ENCODE data around the gene ADK. TPM values are rescaled to one million over a fixed set of nuclear protein-coding genes. Genes with fewer than 3 reads are reported as not detected.

ADK gene
- total RNA-seq, 1 experiment from 2014 or later: 26.8 TPM

DNA sequence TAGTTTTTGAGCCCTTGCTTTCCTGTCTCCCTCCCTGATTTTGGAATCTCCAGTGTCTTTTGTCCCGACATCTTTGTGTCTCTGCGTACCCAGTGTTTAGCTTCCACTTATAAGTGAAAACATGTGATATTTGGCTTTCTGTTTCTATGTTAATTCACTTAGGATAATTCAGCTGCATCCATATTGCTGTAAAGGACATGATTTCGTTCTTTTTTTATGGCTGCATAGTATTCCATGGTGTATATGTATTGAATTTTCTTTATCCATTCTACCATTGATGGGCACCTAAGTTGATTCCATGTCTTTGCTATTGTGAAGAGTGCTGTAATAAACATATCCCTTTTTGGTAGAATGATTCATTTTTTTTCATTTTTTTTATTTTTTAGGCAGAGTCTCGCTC lies 48.3 kb downstream of the ADK start:
- Histone ChIP-seq H2BK120ac (ENCODE audit: low read depth, low read length, poor library complexity, severe bottlenecking) (no peak overlapping the region), H2BK15ac (ENCODE audit: low read depth, low read length) (no peak overlapping the region), H2AK5ac (ENCODE audit: insufficient read length, low read length) (no peak overlapping the region), H4K20me1 (ENCODE audit: control insufficient read depth, insufficient read depth, insufficient read length) (no peaks in the 10 kb centered on the region), H2BK12ac (ENCODE audit: insufficient read length, low read depth, low read length) (no peak overlapping the region), H2BK20ac (ENCODE audit: low read depth, low read length, poor library complexity, severe bottlenecking) (no peak overlapping the region), H3K4ac (ENCODE audit: low read depth, low read length) (no peak overlapping the region), H3K79me2 (ENCODE audit: insufficient read depth, low read length) (no peaks in the 10 kb centered on the region), H3K4me2 (ENCODE audit: insufficient read depth, insufficient read length, low read length) (no peak overlapping the region), H3K9me3 (ENCODE audit: control insufficient read depth, low read depth, low read length) (no peaks in the 10 kb centered on the region), H3K9ac (ENCODE audit: extremely low read depth, insufficient read length, low read length) (no peak overlapping the region), H3T11ph (ENCODE audit: low read length) (no peak overlapping the region), H3K79me1 (ENCODE audit: insufficient read depth, low read depth, low read length, poor library complexity, severe bottlenecking) (no peaks in the 10 kb centered on the region), H4K8ac (replicated peaks; ENCODE audit: insufficient read length, low read depth, low read length) (no peak overlapping the region), H3K4me1 (ENCODE audit: insufficient read depth, low read length) (no peaks in the 10 kb centered on the region), H3K56ac (ENCODE audit: insufficient read length, low read depth, low read length) (no peak overlapping the region), H3K27ac (ENCODE audit: insufficient read length, low read depth, low read length) (no peak overlapping the region), H3K18ac (ENCODE audit: insufficient read length, low read depth, low read length) (no peak overlapping the region), H2BK5ac (ENCODE audit: insufficient read length, low read length) (no peak overlapping the region), H3K27me3 (ENCODE audit: insufficient read depth, low read length) (no peaks in the 10 kb centered on the region), H4K5ac (ENCODE audit: insufficient read length, low read depth, low read length) (no peak overlapping the region), H2AFZ (ENCODE audit: low read length) (no peak overlapping the region), H3K23ac (ENCODE audit: insufficient read length, low read depth, low read length) (no peak overlapping the region), H3K14ac (ENCODE audit: insufficient read depth, low read length) (no peak overlapping the region), H4K91ac (ENCODE audit: insufficient read length, low read depth, low read length) (no peak overlapping the region), H3K23me2 (ENCODE audit: insufficient read length, low read depth, low read length, poor library complexity, severe bottlenecking) (no peaks in the 10 kb centered on the region)
- Mint-ChIP-seq H3K36me3 (ENCODE audit: insufficient read depth in 1 of 3, low read depth in 3 of 3) (peaks cover 0 to 3% (median 2%) of the 10 kb centered on the region in 3 experiments; a peak in 4 of 7 replicates), H3K27me3 (ENCODE audit: low read depth) (no peaks in the 10 kb centered on the region), H3K4me1 (peaks cover 2 to 3% of the 10 kb centered on the region in 2 experiments; a peak in 1 of 4 replicates), H3K4me3 (no peak overlapping the region), H3K27ac (no peak overlapping the region), H3K9me3 (no peaks in the 10 kb centered on the region)
- no CpG with 5 or more reads among the region's 4 CpGs for WGBS (ENCODE audit: extremely low coverage, insufficient read length, low lambda C conversion rate)
- no peak for DNase-seq
- TF ChIP-seq, protein P1, sequence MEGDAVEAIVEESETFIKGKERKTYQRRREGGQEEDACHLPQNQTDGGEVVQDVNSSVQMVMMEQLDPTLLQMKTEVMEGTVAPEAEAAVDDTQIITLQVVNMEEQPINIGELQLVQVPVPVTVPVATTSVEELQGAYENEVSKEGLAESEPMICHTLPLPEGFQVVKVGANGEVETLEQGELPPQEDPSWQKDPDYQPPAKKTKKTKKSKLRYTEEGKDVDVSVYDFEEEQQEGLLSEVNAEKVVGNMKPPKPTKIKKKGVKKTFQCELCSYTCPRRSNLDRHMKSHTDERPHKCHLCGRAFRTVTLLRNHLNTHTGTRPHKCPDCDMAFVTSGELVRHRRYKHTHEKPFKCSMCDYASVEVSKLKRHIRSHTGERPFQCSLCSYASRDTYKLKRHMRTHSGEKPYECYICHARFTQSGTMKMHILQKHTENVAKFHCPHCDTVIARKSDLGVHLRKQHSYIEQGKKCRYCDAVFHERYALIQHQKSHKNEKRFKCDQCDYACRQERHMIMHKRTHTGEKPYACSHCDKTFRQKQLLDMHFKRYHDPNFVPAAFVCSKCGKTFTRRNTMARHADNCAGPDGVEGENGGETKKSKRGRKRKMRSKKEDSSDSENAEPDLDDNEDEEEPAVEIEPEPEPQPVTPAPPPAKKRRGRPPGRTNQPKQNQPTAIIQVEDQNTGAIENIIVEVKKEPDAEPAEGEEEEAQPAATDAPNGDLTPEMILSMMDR (conservative IDR thresholded peaks at IDR 0.05): no peak
